Chondrocyte (in vitro differentiated cells): ENCODE data around the gene USP10. TPM values are rescaled to one million over a fixed set of nuclear protein-coding genes. Genes with fewer than 3 reads are reported as not detected.

Experiments
- DNase-seq: peaks from one replicate; pipeline ENCODE4 v3.0.0; 2021; ENCODE audit warnings: mixed read lengths, low spot score
- H3K27ac Mint-ChIP-seq: one replicate; pipeline ENCODE4 v1.8.0; 2021; ENCODE audit warnings: mild to moderate bottlenecking, moderate library complexity, mixed read lengths; ENCODE audit not compliant: unreplicated experiment
- H3K27me3 Mint-ChIP-seq: 2 replicates; pipeline ENCODE4 v1.8.0; 2021; ENCODE audit warnings: low read depth, mixed read lengths
- H3K36me3 Mint-ChIP-seq: 2 replicates; pipeline ENCODE4 v1.8.0; 2021; ENCODE audit warnings: low read depth, mixed read lengths
- H3K4me1 Mint-ChIP-seq: 2 replicates; pipeline ENCODE4 v1.8.0; 2021; ENCODE audit warnings: low read depth, mild to moderate bottlenecking, mixed read lengths
- H3K4me3 Mint-ChIP-seq: one replicate; pipeline ENCODE4 v1.8.0; 2021; ENCODE audit warnings: mild to moderate bottlenecking, moderate library complexity, mixed read lengths; ENCODE audit not compliant: unreplicated experiment
- H3K9me3 Mint-ChIP-seq: 2 replicates; pipeline ENCODE4 v1.8.0; 2021; ENCODE audit warnings: low read depth, mixed read lengths
- CTCF ChIP-seq: fragments of 200-600 bp; sonication (generic); IDR thresholded peaks from 2 replicates; pipeline ENCODE4 v1.5.0; 2021; ENCODE audit warnings: antibody characterized with exemption, mild to moderate bottlenecking, moderate library complexity
- total RNA-seq: library from RNA; stranded (reverse); gene quantifications from 3 replicates; pipeline ENCODE4 v1.2.1, GENCODE V29; 2021

Gene USP10
- total RNA-seq, 1 donor from 2014 or later = 43.0 TPM

- H3K36me3 Mint-ChIP-seq = no peaks in the 10 kb centered on the region
- peaks cover 8% of the 10 kb centered on the region for H3K4me1 Mint-ChIP-seq
- no peak for DNase-seq
- no peak overlapping the region for H3K27ac Mint-ChIP-seq
- no peaks in the 10 kb centered on the region for H3K9me3 Mint-ChIP-seq
- peaks cover 28% of the 10 kb centered on the region for H3K27me3 Mint-ChIP-seq
- TF ChIP-seq CTCF = no peak
- H3K4me3 Mint-ChIP-seq = no peak overlapping the region
These were observed 111.7 kb downstream of the USP10 start for GRCh38 chr16:84811529-84811928.

- Mint-ChIP-seq H3K4me1 (no peaks in the 10 kb centered on the region), H3K4me3 (no peak overlapping the region), H3K9me3 (no peaks in the 10 kb centered on the region), H3K36me3 (no peaks in the 10 kb centered on the region), H3K27me3 (peaks cover 28% of the 10 kb centered on the region), H3K27ac (no peak overlapping the region)
- no peak for DNase-seq
- TF ChIP-seq CTCF = no peak
These were observed 113.5 kb downstream of the USP10 start for GRCh38 chr16:84813141-84813934.

GRCh38 chr16:84815462-84815861, 115.7 kb downstream of the USP10 start:
- H3K27me3 Mint-ChIP-seq = peaks cover 30% of the 10 kb centered on the region
- TF ChIP-seq CTCF = no peak
- no peak overlapping the region for H3K27ac Mint-ChIP-seq
- H3K36me3 Mint-ChIP-seq = no peaks in the 10 kb centered on the region
- no peaks in the 10 kb centered on the region for H3K9me3 Mint-ChIP-seq
- H3K4me3 Mint-ChIP-seq = no peak overlapping the region
- no peak for DNase-seq
- H3K4me1 Mint-ChIP-seq = peaks cover 7% of the 10 kb centered on the region

- no peaks in the 10 kb centered on the region for H3K36me3 Mint-ChIP-seq
- no peaks in the 10 kb centered on the region for H3K9me3 Mint-ChIP-seq
- H3K4me1 Mint-ChIP-seq = peaks cover 9% of the 10 kb centered on the region
- no peak overlapping the region for H3K4me3 Mint-ChIP-seq
- no peak for TF ChIP-seq CTCF
- H3K27ac Mint-ChIP-seq = no peak overlapping the region
- DNase-seq = no peak
- H3K27me3 Mint-ChIP-seq = peaks cover 32% of the 10 kb centered on the region
These were observed 116.2 kb downstream of the USP10 start for GRCh38 chr16:84816023-84816422.

GRCh38 chr16:84816485-84816884, 116.7 kb downstream of the USP10 start:
- H3K36me3 Mint-ChIP-seq = no peaks in the 10 kb centered on the region
- no peak overlapping the region for H3K4me3 Mint-ChIP-seq
- no peaks in the 10 kb centered on the region for H3K9me3 Mint-ChIP-seq
- TF ChIP-seq CTCF = no peak
- H3K27me3 Mint-ChIP-seq = peaks cover 31% of the 10 kb centered on the region
- peaks cover 10% of the 10 kb centered on the region for H3K4me1 Mint-ChIP-seq
- no peak for DNase-seq
- H3K27ac Mint-ChIP-seq = no peak overlapping the region
